HCT116 (cell line): ENCODE data around the gene SLC47A1.

Experiments
- CEBPB ChIP-seq: IDR thresholded peaks from 2 replicates; pipeline ENCODE4 v1.6.1; 2012; ENCODE audit warnings: low read depth
- CTCF ChIP-seq, 3 experiments: fragments of 200-600 bp in 1 of 3; sonication (generic) in 1 of 3; IDR thresholded peaks in 2 of 3; conservative IDR thresholded peaks in 1 of 3; 2 replicates each; pipeline ENCODE4 v1.5.1; 2012 to 2017; ENCODE audit warnings: low read depth in 2 of 3, low read length in 2 of 3, antibody characterized with exemption in 1 of 3, borderline replicate concordance in 1 of 3, control low read depth in 1 of 3, mild to moderate bottlenecking in 1 of 3, mixed read lengths in 1 of 3, mixed run types in 1 of 3, moderate library complexity in 1 of 3; ENCODE audit not compliant: insufficient read depth in 1 of 3
- EZH2phosphoT487 ChIP-seq: fragments of 200-600 bp; IDR thresholded peaks from 2 replicates; pipeline ENCODE4 v1.6.1; 2018; ENCODE audit warnings: antibody characterized with exemption, borderline replicate concordance
- FOSL1 ChIP-seq: IDR thresholded peaks from 2 replicates; pipeline ENCODE4 v1.6.1; 2012; ENCODE audit warnings: low read depth
- MAX ChIP-seq: IDR thresholded peaks from 2 replicates; pipeline ENCODE4 v1.6.1; 2012
- POLR2AphosphoS5 ChIP-seq: IDR thresholded peaks from 2 replicates; pipeline ENCODE4 v1.6.1; 2011; ENCODE audit warnings: mild to moderate bottlenecking, low read depth, low read length, moderate library complexity
- TCF7L2 ChIP-seq: IDR thresholded peaks from 2 replicates; pipeline ENCODE4 v1.7.0; 2011; ENCODE audit warnings: borderline replicate concordance, inconsistent platforms; ENCODE audit not compliant: insufficient read depth, insufficient read length; ENCODE audit errors: extremely low read depth
- ZBTB33 ChIP-seq: IDR thresholded peaks from 2 replicates; pipeline ENCODE4 v1.6.1; 2011; ENCODE audit warnings: mild to moderate bottlenecking, low read length, moderate library complexity; ENCODE audit not compliant: insufficient replicate concordance; ENCODE audit errors: extremely low read depth
- ZNF274 ChIP-seq: fragments of 200-500 bp; sonication (Bioruptor generic); IDR thresholded peaks from 2 replicates; pipeline ENCODE4 v1.6.1; 2014; ENCODE audit warnings: mild to moderate bottlenecking, low read depth, low read length, inconsistent platforms

GRCh38 chr17:19542247-19542646 lies 8.6 kb downstream of the SLC47A1 start:
- TF ChIP-seq CTCF (IDR thresholded peaks at IDR 0.05 in 2 of 3, conservative IDR thresholded peaks at IDR 0.05 in 1 of 3; ENCODE audit: borderline replicate concordance in 1 of 3, insufficient read depth in 1 of 3, low read depth in 2 of 3, low read length in 2 of 3), result no peak
- no peak for TF ChIP-seq TCF7L2
- no peak for TF ChIP-seq EZH2phosphoT487
- TF ChIP-seq FOSL1, result no peak
- TF ChIP-seq MAX, result no peak
- TF ChIP-seq ZBTB33, result no peak
- no peak for TF ChIP-seq CEBPB
- TF ChIP-seq POLR2AphosphoS5, result no peak
- TF ChIP-seq ZNF274, result no peak
